UCSD-AML1 (cell line): ENCODE results near the gene PLEKHA7.

ENCODE experiments used
- DNase-seq: peaks from one replicate; lab custom pipeline; 2025; ENCODE audit not compliant: unreplicated experiment; lab: John Stamatoyannopoulos, UW

Gene PLEKHA7

DNA sequence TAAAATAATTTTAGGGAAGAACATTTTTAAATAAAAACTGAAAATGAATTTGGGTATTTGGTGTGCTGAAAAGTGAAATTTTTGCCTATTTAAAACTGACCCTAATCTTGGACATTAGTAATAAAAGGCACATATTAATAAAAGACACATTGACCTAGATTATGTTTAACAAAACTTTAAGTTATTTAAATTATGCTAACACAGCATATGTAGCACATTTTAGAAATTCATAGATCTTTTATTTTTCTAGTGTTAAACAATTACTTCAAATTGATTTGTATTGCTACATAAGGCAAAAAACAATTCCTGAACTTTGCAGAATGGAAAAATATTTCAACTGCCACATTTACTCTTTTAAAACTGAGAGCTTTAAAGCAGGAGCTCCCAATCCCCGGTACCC, 265.1 kb downstream of the PLEKHA7 start:
- DNase-seq, result no peak

DNA sequence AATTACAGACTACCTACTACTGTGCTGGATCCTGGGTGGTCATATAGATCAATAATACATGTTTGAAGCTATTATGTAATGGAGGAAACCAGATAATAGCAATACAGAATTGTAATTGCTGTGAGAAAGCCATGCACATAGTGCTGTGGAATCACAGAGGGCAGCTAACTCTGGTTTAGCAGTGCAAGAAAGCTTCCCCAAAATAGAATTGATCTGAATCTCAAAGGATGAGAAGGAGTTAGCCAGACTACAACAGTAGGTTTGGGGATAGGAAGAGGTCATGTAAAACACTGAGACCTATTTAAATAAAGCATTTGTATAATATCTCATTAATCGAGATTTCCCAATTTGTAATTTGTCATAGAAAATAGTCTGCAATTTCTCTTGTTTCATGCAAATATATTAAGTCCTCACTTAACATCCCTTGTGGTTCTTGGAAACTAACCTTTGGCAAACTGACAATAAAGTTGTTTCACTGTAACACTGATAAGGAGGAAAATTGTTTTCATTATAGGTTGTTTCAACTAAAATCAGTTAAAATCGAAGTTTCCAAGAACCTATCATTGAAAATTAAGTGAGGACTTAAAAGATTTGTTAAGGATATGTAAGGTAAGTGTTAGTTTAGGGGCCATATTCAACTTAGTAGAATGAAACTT, 268.1 kb downstream of the PLEKHA7 start:
- no peak for DNase-seq

DNA sequence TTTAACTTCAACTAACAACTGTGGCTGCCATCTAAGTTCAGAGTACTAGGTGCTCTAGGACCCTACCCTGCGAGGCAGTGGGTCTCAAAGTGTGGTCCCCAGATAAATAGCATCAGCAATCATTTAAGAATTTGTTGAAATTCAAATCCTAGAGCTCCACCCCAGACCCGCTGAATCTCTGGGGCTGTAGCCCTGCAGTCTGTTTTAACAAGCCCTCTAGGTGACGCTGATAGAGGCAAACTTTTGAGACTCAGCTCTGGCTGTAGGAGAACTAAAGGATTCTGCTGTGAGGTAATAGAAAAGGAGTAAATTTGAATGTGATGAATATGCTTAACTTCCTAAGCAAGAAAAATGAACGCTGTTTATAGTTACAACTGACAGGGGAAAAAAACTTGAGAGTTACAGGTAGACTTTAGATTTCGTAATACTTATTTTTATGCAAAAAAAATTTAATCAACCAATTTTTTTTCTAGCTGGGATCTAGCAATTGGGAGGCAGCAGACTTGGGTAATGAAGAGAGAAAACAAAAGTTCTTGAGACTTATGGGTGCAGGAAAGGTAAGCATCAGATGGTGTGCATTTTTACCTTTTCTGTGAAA, 270.0 kb downstream of the PLEKHA7 start:
- DNase-seq, result no peak

DNA sequence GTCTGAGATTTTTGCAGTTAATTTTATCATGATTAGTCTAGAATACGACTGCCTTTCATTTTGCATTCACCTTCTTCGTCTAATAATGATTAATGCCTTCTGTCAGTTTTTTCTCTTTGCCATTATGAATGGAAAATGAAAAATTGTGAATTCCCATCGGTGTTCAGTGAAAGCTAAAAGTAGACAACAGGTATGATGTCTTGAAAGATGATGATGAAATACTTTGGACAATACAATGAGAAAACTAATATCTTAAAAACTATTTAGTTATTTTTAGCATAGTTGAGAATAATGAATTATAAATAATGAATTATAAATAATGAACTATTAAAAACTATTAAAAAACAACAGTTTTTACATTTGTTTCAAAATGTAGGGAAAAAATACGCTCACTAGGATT, 270.7 kb downstream of the PLEKHA7 start:
- DNase-seq, result no peak

DNA sequence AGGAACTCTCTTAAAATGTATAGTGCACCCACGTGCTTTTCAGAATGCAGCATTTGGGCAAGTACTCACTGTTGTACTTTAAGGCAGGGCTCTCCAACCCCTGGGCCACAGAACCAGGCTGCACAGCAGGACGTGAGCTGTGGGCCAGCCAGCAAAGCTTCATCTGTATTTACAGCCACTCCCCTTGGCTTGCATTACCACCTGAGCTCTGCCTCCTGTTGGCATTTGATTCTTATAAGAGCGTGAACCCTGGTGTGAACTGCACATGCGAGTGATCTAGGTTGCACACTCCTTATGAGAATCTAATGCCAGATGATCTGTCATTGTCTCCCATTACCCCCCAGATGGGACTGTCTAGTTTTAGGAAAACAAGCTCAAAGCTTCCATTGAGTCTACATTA, 272.7 kb downstream of the PLEKHA7 start:
- no peak for DNase-seq

DNA sequence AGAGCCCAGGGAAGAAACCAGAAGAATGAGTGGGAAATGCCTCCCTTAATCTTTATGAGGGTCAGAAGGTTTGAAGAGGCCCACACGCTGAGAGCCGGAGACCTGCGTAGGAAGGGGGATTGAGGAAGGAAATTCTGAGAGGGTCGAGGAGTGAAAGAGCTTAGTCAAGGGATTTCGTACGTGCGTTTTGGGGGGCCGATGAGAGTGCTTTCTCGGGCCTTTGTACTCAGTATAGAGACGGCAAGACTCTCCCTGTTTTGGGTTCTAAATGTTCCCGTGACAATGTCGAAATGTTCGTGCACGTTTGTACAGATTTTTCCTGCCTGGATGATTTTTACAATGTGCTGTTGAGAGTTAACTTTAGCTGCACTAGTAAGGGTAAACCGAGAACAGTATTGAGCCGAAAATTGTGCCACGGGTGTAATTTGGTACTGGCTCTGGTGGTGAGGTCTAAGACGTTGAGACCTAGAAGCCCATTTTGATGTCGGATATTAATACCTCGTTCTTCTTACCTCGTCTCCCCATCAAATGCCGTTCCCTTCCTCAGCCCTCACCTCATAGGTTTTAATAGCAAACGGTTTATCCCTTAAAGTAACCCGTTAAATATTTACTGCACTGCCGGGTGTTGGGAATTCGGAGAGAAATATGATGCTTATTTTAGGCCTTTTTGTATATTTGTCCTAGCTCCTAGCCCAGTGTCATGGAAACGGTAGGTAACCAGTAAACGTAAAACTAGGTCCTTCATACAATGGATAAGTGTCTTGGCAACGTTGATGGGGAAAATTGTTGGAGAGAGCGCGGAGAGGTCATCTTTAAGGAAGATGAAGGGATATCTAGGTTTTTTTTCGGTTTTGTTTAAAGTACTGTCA, 275.0 kb downstream of the PLEKHA7 start:
- DNase-seq, result no peak

GRCh38 chr11:16738193-16738946, 275.8 kb downstream of the PLEKHA7 start, which contains the start of gene C11orf58:
Gene C11orf58, plus strand, starts transcription at chr11:16738647. Its CDS starts 132 bp downstream, at chr11:16738779.
- peak; percentile 94 for DNase-seq

DNA sequence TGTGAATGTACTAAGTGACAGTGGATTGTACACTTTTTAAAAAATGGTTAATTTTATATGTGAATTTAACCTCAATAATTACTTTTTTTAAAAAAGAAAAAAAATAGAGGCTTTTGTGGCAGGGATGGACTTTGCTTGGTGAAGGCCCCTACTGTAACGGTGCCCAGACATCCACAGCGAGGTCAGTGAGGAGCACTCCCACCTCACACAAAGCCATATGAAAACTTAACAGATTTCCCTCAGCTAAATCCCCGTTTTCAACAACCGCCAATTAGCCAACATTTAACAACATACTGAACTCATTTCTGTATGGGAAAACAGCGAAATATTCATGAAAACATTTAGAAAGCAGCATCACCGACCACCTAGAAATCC, 276.4 kb downstream of the PLEKHA7 start:
- no peak for DNase-seq
